SH-SY5Y (cell line): ENCODE measurements around the gene PCGF5.

Source experiments
- GATA2 ChIP-seq: IDR thresholded peaks from 2 replicates; pipeline ENCODE4 v1.6.1; 2011; ENCODE audit warnings: mild to moderate bottlenecking, low read depth, low read length
- GATA3 ChIP-seq: IDR thresholded peaks from 2 replicates; pipeline ENCODE4 v1.6.1; 2011; ENCODE audit warnings: low read depth, mild to moderate bottlenecking, low read length, moderate library complexity

The PCGF5 gene

DNA sequence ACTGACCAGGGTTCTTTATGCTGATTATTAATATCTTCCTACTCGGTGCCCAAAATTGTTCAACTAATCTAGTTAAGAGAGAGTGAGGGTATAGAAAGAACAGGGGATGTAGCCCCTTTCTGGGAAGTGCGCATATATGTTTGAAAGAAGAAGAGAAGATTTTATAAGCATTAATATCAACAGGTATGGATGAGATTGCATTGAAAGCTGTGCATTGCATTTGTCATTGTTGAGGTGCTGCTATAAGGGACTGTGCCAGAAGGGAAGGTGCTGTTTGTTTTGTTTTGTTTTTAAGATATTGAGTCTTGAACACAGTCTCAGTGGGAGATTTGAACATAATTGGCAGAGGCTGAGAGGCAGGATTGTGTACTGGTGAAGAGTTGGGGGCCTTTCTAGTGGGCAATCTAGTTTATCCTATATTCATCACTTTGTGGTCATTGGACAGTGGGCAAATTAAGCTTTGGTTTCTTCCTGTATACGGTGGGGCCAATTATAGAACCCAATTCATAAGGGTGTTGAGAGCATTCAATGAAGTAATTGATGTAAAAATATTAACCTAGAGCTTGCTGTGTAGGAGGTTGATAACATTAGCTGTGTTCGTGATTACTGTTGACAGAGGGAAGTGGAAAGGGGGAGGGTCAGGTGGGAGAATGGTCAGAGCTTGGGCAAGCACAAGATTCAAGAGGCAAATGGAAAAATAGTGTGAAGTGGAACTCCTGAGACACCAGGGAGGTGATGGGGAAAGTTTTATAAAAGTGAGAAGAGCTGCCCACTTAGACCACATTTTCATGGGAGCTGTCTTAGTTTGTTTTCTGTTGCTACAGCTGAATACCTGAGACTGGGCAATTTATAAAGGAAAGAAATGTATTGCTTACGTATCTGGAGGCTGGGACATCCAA is 19.9 kb upstream of the PCGF5 start:
- TF ChIP-seq GATA2, result no peak
- no peak for TF ChIP-seq GATA3

DNA sequence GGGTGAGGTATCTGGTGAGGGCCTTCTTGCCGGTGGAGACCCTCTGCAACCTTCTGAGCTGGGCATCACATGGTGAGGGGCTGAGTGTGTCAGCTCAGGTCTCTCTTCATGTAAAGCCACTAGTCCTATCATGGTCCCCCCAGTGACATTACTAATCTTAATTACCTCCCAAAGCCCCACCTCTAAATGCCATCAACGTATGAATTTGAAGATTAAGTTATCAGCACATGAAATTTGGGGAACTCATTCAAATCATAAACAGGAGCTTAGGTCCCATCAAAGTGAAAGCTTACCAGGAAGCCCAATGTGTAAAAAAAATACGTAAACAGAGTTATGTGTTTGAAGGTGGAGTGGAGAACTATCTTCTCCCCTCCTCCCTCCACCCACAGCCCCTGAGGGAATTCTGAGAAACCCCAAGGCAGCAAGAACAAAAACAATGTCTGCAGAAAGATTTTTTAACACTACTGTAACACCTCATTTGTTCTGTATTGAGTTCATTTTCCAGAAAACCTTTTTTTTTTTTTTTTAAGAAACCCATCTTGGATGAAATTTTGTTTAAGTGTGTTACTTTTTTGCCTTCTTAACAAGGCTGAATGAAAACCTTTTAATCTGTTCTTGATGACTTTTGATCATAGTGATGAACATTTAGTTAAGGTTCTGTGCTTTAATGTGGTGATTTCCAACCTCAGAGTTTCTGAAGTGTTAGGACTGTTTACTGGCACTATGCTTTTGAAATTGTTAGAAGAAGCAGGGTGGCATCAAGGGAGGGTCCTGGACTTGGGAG is 19.1 kb upstream of the PCGF5 start:
- TF ChIP-seq GATA3, result no peak
- no peak for TF ChIP-seq GATA2

DNA sequence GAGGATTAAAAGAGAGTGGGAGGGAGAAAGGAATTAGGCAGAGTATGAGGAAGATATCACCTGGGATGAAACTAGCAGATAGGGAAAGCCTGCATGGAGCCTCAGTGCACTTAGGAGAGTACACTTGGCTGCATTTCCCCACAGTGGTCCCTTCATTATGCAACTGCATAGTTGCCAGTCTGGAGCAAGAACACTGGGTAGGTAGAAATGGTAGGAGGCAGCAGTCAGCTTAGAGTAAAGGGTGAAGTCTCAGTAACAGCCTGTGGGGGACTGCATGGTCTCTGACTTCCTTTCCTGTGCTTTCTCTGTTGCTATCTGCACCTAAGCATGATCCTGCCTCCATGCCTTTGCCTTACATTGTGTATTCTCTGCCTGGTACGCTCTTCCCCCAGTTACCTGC is 14.0 kb upstream of the PCGF5 start:
- TF ChIP-seq GATA2, result no peak
- no peak for TF ChIP-seq GATA3

DNA sequence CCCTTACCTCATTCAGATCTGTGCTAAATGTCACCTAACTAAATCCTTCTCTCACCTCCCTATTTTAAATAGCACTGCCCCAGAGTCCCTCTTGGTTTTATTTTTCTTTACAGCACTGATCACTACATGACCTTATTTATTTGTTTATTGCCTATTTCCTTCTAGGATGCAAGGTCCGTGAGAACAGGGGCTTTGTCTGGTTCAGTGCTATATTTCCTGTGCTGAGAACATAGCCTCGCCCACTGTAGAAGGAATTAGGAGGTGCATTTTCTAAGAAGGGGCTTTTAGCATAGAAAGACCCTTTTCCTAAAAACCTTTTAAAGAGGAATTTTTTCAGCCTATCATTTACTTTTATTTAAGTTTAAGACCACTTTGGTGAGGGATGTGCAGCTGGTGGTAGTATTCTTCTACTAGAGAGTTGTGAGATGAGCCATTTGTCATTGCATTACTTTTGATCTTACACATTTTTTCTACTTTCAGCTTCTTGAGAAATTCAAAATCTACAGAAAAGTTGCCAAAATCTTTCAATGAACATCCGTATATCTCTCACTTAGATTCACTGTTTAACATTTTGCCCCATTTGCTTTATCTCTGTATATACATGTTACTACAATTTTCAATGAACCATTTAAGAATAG is 13.5 kb upstream of the PCGF5 start:
- no peak for TF ChIP-seq GATA3
- TF ChIP-seq GATA2, result no peak

DNA sequence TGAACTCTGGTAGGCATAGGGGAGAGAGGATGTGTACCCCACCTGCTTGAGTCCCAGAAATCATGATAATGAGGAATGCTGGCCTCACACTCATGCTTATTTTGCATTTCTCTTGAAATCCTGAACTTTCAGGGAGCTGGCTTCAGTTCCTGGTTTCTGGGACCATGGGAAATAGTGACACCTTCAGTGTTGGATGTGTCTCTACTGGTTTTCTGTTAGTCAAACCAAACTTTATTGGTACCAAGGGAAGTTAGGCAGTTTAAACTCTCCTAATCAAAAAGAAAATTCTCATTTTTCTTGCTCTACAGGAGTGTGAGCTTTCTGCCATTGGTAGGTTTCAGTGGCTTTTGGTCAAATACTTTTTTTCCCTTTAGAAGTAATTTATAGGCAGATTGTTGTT is 11.8 kb upstream of the PCGF5 start:
- TF ChIP-seq GATA3 (no peak), GATA2 (no peak)

DNA sequence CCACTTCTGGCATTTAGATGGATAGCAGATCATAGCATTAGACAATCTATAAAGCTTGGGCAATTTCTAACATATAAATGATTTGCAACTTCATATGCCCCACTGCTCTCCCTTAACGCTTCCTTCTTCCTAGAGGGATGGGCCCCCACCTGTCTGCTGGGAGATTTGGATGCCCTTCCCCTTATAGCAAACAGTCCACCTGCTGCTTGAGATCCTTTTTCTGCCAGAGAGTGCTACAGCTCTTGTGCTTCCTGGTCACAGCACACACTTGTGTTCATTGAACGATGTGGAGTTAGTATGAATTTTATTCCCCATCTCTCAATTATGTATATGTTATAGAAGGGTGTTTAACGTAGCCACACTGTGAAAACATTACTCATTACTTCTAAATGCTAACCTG is 10.4 kb upstream of the PCGF5 start:
- TF ChIP-seq GATA2, result no peak
- TF ChIP-seq GATA3, result no peak

DNA sequence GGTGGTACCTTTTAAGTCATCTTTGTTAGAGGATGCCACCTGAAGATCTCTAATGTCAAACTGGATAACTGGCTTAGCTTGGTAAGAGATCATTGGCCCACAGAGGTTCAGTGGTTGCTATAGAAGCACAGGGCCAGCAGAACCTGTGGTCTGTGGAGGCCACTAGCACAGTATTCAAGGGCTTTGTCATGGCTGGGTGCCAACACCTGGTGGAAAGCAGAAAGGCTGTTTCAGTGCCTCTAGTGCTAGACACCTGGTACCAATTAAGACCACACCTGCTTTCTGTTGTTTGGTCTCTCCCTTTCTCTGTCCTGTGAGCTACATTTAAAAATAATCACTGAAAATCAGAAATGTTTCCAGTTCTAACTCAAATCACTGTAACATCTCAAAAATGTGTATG is 10.0 kb upstream of the PCGF5 start:
- no peak for TF ChIP-seq GATA3
- no peak for TF ChIP-seq GATA2

DNA sequence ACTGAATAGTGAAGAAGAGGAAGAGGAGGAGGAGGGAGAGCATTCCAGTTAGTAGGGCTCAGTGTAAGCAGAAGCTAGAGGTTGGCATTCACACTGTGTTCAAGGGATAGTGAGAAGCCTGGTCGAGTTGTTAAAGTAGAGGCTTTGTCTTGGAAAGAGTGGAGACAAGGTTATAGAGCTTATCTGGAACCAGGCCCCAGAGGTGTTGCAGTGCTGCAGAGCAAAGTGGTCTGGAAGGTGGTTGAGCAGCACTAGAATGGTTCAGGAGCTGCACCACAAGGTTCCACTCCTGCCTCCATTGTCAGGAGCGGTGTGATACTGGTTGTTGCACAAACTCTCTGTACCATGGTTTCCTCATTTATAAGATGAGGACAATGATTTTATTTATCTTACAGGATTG is 8.8 kb upstream of the PCGF5 start:
- TF ChIP-seq GATA2, result no peak
- TF ChIP-seq GATA3, result no peak

DNA sequence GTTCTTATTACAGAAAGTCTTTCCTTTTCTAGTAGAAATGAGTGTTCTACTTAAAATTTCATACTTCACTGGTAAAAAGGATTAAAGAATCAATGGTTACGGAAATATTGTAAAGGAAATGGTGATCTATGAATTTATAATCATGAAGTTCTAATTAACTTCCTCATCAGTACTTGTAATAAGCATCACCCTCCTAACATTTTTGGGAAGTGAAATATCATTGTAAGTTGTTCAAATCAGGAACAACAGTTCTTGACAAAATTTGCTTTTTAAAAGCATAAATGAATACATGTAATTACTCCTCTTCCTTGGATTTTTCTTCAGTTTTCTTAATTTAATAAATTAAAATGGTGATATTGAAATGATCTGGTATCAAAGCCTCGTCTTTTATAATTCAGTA is 5.6 kb upstream of the PCGF5 start:
- TF ChIP-seq GATA3 (no peak), GATA2 (no peak)

DNA sequence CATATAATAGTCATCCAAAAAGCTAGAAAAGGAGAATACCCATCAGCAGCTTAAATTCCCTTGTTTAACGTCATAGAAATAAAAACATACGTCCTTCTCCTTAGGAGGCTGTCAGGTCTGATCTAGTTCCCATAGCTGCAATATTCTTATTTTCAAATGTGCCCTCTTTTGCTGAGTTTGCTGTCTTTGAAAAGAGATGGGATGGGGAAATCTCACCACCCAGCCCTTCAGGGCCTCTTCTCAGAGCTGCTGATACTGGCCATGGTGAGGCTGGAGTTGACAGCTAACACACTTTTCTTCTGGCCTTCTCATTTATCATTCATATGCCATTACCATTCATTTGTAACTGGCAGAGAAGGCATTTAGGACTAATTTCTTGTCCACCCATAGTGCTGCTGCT is 5.1 kb upstream of the PCGF5 start:
- no peak for TF ChIP-seq GATA2

DNA sequence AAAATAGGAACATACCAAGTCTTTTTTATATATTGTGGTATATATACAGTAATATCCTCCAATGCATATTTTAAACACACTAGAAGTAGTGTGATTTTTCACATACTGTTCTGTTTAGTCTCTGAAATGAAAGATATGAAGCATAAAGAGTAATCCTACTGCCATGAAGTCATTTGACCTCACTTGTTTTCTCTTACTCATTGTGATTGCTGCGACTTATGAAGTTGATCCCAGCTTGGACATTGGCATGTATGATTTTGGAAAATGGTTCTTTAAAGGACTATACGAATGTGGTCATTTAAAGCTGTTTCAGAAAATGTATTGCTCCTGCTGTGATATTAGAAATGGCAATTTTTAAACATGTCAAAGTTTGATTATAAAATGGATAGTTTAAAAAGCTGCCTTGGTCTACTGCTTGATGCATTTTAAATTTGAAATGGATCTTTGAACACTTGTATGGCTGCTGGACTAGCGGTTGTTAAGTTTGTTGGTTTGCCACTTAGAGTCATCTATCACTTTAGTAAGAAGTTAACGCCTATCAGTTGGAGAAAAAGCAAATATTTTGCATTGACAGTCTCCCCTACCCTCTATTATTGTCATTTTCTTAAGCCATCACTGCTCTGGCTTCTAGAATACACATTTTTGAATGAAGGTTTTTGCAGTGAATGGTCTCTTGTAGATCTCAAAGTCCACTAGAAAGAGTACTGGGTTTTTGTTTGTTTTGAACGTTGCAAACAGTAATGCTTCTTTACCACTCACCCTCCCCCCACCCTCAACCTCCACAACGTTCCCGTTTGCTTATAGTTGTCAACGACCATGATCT is 881 bp upstream of the PCGF5 start:
- TF ChIP-seq GATA3, result no peak

DNA sequence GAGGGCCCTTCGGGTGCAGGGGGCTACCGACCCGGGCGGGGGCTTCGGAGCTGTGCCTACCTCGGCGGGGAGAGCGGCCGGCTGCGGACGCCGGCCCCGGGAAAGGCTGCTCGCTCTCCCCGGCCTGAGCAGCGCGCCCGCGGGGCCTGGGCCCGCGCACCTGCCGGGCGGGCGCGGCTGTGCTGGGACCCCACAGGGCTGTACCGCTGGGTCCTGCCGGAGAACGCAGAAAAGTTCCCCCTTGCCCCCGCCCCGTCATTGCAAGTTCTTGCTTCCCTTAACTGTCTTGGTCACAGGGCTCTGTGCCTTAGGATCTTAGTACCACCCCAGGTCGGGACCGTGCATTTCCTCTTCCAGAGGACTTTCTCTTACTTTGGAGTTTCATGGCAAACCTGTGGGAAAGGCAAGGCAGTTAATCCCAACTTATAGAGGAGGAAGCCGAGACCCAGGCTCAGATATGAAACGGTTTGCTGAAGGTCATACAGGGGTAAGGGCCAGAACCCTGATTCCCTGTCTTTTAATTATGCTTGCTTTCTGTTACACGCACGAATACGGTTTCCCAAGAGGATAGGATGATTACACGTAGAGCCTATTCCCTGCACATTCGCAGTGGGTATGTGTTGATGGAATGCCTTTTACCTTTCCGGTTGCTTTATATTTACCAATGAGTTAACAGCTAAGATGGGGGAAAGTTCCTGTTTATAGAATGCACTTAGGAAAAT is 652 bp downstream of the PCGF5 start:
- TF ChIP-seq GATA2 (no peak), GATA3 (no peak)

DNA sequence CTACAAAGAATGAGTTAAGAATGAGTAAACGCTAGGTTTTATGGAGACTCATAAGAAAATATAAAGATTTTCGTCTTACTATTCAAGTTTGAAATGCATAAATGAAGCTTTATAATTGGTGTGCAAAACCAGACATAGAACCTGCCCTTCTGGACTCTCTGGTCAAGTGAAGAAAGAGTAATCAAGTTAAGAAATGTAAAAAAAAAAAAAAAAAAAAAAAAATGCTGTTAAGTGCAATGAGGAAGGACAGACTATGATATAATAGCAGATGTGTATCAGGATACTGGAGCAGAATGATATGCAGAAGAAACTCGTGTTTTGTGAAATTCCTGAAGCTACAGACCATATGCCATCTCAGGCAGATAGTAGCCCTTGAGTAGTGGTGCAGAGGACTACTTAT is 5.6 kb downstream of the PCGF5 start:
- TF ChIP-seq GATA3, result no peak
- no peak for TF ChIP-seq GATA2

DNA sequence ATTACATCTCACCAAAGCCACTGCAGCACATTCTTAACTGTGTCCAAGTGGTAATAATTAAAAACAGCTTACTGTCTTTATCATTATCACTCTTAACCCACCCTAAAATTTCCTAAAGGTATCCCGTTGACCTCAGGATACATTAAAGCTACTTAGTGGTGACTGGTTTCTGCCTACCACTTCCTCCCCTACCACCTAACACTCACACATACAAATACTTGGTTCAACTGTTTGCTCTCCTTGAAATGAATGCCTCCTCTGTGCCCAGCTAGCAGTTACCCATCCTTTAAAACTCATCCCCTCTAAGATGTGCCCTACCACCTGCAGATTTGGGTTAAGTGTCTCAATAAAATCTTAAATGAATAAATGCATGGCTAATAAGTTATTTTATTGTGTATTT is 7.1 kb downstream of the PCGF5 start:
- TF ChIP-seq GATA3, result no peak
